GM12878 (cell line): ENCODE results near the gene MFAP1. TPM values are rescaled to one million over a fixed set of nuclear protein-coding genes. Genes with fewer than 3 reads are reported as not detected.

Source experiments
- ATF7 ChIP-seq: fragments of 450-650 bp; IDR thresholded peaks from 2 replicates; pipeline ENCODE4 v1.6.1; 2016; ENCODE audit warnings: low read depth, mild to moderate bottlenecking
- EZH2 ChIP-seq: IDR thresholded peaks from 2 replicates; pipeline ENCODE4 v1.6.1; 2012; ENCODE audit warnings: low read depth, mild to moderate bottlenecking, control low read depth, inconsistent platforms, low read length, borderline replicate concordance; ENCODE audit not compliant: control insufficient read depth
- FOXK2 ChIP-seq: fragments of 450-650 bp; IDR thresholded peaks from 2 replicates; pipeline ENCODE4 v1.6.1; 2017; ENCODE audit warnings: mild to moderate bottlenecking, moderate library complexity
- KLF5 ChIP-seq: fragments of 450-650 bp; IDR thresholded peaks from 2 replicates; pipeline ENCODE4 v1.6.1; 2014; ENCODE audit warnings: mild to moderate bottlenecking; ENCODE audit not compliant: partially characterized antibody
- MEF2A ChIP-seq: IDR thresholded peaks from 2 replicates; pipeline ENCODE4 v1.6.1; 2011; ENCODE audit warnings: low read depth, mild to moderate bottlenecking, low read length, moderate library complexity; ENCODE audit not compliant: insufficient read depth
- NBN ChIP-seq: fragments of 450-650 bp; IDR thresholded peaks from 2 replicates; pipeline ENCODE4 v1.6.1; 2016
- POLR2A ChIP-seq: IDR thresholded peaks from 2 replicates; pipeline ENCODE4 v1.6.1; 2011; ENCODE audit warnings: low read depth, mild to moderate bottlenecking, low read length
- RFX5 ChIP-seq: IDR thresholded peaks from 2 replicates; pipeline ENCODE4 v1.6.1; 2011; ENCODE audit warnings: low read depth, low read length, improper control_type of control experiment
- RUNX3 ChIP-seq: IDR thresholded peaks from 2 replicates; pipeline ENCODE4 v1.6.1; 2012; ENCODE audit warnings: low read length, inconsistent platforms
- SREBF1 ChIP-seq: IDR thresholded peaks from 2 replicates; pipeline ENCODE4 v1.6.1; 2012; ENCODE audit warnings: mild to moderate bottlenecking, low read length
- SRF ChIP-seq, 2 experiments: IDR thresholded peaks; 2 replicates each; pipeline ENCODE4 v1.6.1; 2011; ENCODE audit warnings: low read depth in 2 of 2, low read length in 2 of 2, mild to moderate bottlenecking in 1 of 2, moderate library complexity in 1 of 2
- ZNF384 ChIP-seq: IDR thresholded peaks from 2 replicates; pipeline ENCODE4 v1.6.1; 2012; ENCODE audit warnings: low read depth, mild to moderate bottlenecking, low read length, improper control_type of control experiment, borderline replicate concordance
- polyA plus RNA-seq, 11 experiments: library from polyadenylated mRNA; depleted of rRNA in 4 of 11; unstranded in 6 of 11; stranded (reverse) in 5 of 11; fragments of >200 nt; fragmentation: Nextera tagmentation in 4 of 11; fragmentation: Illumina TruSeq in 1 of 11; extraction: Ambion mirVana in 4 of 11; extraction: Trizol in 1 of 11; gene quantifications; 1 replicate in 1 of 11; 2 replicates in 10 of 11; pipeline versions ENCODE4 v1.2.1 to v1.2.3, GENCODE V29; 2011 to 2016; ENCODE audit warnings: inconsistent platforms in 2 of 11, missing spikeins in 2 of 11, low read depth in 1 of 11
- total RNA-seq, 4 experiments: library from RNA; depleted of rRNA in 3 of 4; stranded (reverse); fragments of >200 nt in 3 of 4; fragmentation: Illumina TruSeq in 1 of 4; extraction: Trizol in 1 of 4; gene quantifications; 2 replicates each; pipeline versions ENCODE4 v1.2.1 to v1.2.3, GENCODE V29; 2013 to 2021
- TF ChIP-seq, protein P1 (sequence below): IDR thresholded peaks from 2 replicates; pipeline ENCODE4 v1.6.1; 2011; ENCODE audit warnings: low read depth, mild to moderate bottlenecking, low read length, moderate library complexity, borderline replicate concordance; ENCODE audit errors: extremely low read depth
- TF ChIP-seq, protein P2 (sequence below): IDR thresholded peaks from 2 replicates; pipeline ENCODE4 v1.6.1; 2012; ENCODE audit warnings: low read depth, low read length, improper control_type of control experiment
- TF ChIP-seq, protein P3 (sequence below): fragments of 450-650 bp; IDR thresholded peaks from 2 replicates; pipeline ENCODE4 v1.6.1; 2018; ENCODE audit warnings: mild to moderate bottlenecking, low read depth, moderate library complexity; ENCODE audit not compliant: partially characterized antibody
- TF ChIP-seq, protein P4 (sequence below): fragments of 450-650 bp; IDR thresholded peaks from 2 replicates; pipeline ENCODE4 v1.6.1; 2017; ENCODE audit warnings: mild to moderate bottlenecking
- TF ChIP-seq, protein P5 (sequence below): fragments of 450-650 bp; IDR thresholded peaks from 2 replicates; pipeline ENCODE4 v1.6.1; 2016; ENCODE audit warnings: mild to moderate bottlenecking
- TF ChIP-seq, protein P6 (sequence below): fragments of 450-650 bp; formaldehyde crosslinking; IDR thresholded peaks from 2 replicates; pipeline ENCODE4 v1.5.0; 2022; ENCODE audit warnings: mild to moderate bottlenecking, missing genetic modification characterization

MFAP1 gene
- total and polyA plus RNA-seq, 10 of the 15 experiments (the other 5 are each of a cell fraction or from before 2014, with no cell fraction given), result 24.5 to 67.3 (median 47.4) TPM

DNA sequence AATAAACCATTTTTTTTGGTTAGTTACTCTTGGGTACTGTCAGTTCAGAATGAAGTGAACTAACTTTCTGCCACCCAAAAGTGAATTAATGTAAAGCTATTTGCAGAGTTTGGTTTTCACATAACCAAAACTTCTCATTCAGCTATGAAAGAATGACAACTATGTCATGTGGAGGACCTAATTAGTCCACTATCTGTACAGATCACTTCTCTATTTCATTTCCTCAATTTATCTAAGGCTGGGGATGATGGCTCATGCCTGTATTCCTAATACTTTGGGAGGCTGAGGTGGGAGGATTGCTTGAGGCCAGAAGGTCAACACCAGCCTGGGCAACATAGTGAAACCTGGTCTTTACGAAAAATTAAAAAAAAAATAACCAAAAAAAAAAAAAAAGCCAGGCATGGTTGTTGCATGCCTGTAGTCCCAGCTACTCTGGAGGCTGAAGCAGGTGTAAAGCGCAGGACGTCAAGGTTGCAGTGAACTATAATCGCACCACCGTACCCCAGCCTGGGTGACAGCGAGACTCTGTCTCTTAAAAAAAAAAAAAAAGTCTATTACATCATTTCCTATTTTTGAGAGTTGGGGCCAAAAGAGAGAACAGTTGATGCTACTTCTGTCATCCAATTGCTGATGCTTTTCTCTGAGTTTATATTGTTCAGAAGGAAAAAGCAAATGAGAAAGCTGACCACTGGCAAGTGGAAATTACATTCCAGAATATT, 15.4 kb downstream of the MFAP1 start (continued):
- TF ChIP-seq RFX5 (no peak), POLR2A (no peak), MEF2A (peak; percentile 58), ZNF384 (peak; percentile 93), EZH2 (no peak), NBN (peak; percentile 98), SREBF1 (no peak), SRF (IDR thresholded peaks at IDR 0.05; ENCODE audit: low read depth in 2 of 2, low read length in 2 of 2) (no peak), KLF5 (no peak), RUNX3 (peak; percentile 68), FOXK2 (no peak), ATF7 (peak; percentile 97)
- TF ChIP-seq, protein P1, sequence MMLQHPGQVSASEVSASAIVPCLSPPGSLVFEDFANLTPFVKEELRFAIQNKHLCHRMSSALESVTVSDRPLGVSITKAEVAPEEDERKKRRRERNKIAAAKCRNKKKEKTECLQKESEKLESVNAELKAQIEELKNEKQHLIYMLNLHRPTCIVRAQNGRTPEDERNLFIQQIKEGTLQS, result no peak
- TF ChIP-seq, protein P2, sequence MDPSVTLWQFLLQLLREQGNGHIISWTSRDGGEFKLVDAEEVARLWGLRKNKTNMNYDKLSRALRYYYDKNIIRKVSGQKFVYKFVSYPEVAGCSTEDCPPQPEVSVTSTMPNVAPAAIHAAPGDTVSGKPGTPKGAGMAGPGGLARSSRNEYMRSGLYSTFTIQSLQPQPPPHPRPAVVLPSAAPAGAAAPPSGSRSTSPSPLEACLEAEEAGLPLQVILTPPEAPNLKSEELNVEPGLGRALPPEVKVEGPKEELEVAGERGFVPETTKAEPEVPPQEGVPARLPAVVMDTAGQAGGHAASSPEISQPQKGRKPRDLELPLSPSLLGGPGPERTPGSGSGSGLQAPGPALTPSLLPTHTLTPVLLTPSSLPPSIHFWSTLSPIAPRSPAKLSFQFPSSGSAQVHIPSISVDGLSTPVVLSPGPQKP, result no peak
- TF ChIP-seq, protein P3, sequence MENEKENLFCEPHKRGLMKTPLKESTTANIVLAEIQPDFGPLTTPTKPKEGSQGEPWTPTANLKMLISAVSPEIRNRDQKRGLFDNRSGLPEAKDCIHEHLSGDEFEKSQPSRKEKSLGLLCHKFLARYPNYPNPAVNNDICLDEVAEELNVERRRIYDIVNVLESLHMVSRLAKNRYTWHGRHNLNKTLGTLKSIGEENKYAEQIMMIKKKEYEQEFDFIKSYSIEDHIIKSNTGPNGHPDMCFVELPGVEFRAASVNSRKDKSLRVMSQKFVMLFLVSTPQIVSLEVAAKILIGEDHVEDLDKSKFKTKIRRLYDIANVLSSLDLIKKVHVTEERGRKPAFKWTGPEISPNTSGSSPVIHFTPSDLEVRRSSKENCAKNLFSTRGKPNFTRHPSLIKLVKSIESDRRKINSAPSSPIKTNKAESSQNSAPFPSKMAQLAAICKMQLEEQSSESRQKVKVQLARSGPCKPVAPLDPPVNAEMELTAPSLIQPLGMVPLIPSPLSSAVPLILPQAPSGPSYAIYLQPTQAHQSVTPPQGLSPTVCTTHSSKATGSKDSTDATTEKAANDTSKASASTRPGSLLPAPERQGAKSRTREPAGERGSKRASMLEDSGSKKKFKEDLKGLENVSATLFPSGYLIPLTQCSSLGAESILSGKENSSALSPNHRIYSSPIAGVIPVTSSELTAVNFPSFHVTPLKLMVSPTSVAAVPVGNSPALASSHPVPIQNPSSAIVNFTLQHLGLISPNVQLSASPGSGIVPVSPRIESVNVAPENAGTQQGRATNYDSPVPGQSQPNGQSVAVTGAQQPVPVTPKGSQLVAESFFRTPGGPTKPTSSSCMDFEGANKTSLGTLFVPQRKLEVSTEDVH, result peak; percentile 51
- TF ChIP-seq, protein P4, sequence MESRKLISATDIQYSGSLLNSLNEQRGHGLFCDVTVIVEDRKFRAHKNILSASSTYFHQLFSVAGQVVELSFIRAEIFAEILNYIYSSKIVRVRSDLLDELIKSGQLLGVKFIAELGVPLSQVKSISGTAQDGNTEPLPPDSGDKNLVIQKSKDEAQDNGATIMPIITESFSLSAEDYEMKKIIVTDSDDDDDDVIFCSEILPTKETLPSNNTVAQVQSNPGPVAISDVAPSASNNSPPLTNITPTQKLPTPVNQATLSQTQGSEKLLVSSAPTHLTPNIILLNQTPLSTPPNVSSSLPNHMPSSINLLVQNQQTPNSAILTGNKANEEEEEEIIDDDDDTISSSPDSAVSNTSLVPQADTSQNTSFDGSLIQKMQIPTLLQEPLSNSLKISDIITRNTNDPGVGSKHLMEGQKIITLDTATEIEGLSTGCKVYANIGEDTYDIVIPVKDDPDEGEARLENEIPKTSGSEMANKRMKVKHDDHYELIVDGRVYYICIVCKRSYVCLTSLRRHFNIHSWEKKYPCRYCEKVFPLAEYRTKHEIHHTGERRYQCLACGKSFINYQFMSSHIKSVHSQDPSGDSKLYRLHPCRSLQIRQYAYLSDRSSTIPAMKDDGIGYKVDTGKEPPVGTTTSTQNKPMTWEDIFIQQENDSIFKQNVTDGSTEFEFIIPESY, result no peak
- TF ChIP-seq, protein P5, sequence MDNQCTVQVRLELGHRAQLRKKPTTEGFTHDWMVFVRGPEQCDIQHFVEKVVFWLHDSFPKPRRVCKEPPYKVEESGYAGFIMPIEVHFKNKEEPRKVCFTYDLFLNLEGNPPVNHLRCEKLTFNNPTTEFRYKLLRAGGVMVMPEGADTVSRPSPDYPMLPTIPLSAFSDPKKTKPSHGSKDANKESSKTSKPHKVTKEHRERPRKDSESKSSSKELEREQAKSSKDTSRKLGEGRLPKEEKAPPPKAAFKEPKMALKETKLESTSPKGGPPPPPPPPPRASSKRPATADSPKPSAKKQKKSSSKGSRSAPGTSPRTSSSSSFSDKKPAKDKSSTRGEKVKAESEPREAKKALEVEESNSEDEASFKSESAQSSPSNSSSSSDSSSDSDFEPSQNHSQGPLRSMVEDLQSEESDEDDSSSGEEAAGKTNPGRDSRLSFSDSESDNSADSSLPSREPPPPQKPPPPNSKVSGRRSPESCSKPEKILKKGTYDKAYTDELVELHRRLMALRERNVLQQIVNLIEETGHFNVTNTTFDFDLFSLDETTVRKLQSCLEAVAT, result peak; percentile 83; the same call in 1 of the 2 replicates
- TF ChIP-seq, protein P6, sequence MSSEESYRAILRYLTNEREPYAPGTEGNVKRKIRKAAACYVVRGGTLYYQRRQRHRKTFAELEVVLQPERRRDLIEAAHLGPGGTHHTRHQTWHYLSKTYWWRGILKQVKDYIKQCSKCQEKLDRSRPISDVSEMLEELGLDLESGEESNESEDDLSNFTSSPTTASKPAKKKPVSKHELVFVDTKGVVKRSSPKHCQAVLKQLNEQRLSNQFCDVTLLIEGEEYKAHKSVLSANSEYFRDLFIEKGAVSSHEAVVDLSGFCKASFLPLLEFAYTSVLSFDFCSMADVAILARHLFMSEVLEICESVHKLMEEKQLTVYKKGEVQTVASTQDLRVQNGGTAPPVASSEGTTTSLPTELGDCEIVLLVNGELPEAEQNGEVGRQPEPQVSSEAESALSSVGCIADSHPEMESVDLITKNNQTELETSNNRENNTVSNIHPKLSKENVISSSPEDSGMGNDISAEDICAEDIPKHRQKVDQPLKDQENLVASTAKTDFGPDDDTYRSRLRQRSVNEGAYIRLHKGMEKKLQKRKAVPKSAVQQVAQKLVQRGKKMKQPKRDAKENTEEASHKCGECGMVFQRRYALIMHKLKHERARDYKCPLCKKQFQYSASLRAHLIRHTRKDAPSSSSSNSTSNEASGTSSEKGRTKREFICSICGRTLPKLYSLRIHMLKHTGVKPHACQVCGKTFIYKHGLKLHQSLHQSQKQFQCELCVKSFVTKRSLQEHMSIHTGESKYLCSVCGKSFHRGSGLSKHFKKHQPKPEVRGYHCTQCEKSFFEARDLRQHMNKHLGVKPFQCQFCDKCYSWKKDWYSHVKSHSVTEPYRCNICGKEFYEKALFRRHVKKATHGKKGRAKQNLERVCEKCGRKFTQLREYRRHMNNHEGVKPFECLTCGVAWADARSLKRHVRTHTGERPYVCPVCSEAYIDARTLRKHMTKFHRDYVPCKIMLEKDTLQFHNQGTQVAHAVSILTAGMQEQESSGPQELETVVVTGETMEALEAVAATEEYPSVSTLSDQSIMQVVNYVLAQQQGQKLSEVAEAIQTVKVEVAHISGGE, result no peak
